Neural progenitor cell (in vitro differentiated cells): ENCODE data around the gene NUP35. TPM values are rescaled to one million over a fixed set of nuclear protein-coding genes. Genes with fewer than 3 reads are reported as not detected.

Experiments
- DNase-seq: peaks from one replicate; pipeline ENCODE4 v3.0.0-alpha.2; 2016; ENCODE audit warnings: low spot score
- H2AFZ ChIP-seq: fragments of 200-600 bp; sonication (generic); replicated peaks from 2 replicates; pipeline ENCODE4 v1.6.1; 2016; ENCODE audit warnings: antibody characterized with exemption
- H3F3A ChIP-seq: fragments of 200-600 bp; sonication (generic); 2 replicates; pipeline ENCODE4 v1.6.1; 2016; ENCODE audit warnings: antibody characterized with exemption, low read depth
- H3K27ac ChIP-seq: fragments of 200-600 bp; sonication (generic); 2 replicates; pipeline ENCODE4 v1.5.1; 2016; ENCODE audit warnings: mild to moderate bottlenecking
- H3K27me3 ChIP-seq: fragments of 200-600 bp; sonication (generic); 2 replicates; pipeline ENCODE4 v1.6.1; 2016; ENCODE audit warnings: mild to moderate bottlenecking, moderate library complexity
- H3K36me3 ChIP-seq: fragments of 200-600 bp; sonication (generic); 2 replicates; pipeline ENCODE4 v1.5.1; 2016
- H3K4me1 ChIP-seq: fragments of 200-600 bp; sonication (generic); 2 replicates; pipeline ENCODE4 v1.6.1; 2016; ENCODE audit warnings: mixed run types
- H3K4me2 ChIP-seq: fragments of 200-600 bp; sonication (generic); 2 replicates; pipeline ENCODE4 v1.6.1; 2016
- H3K4me3 ChIP-seq: fragments of 200-600 bp; sonication (generic); 2 replicates; pipeline ENCODE4 v1.5.1; 2016
- H3K79me2 ChIP-seq: fragments of 200-600 bp; sonication (generic); 2 replicates; pipeline ENCODE4 v1.6.1; 2016; ENCODE audit warnings: low read depth
- H3K9ac ChIP-seq: fragments of 200-600 bp; sonication (generic); 2 replicates; pipeline ENCODE4 v1.6.1; 2016
- H3K9me3 ChIP-seq: fragments of 200-600 bp; sonication (generic); 2 replicates; pipeline ENCODE4 v1.5.1; 2016; ENCODE audit warnings: low read depth
- H4K20me1 ChIP-seq: fragments of 200-600 bp; sonication (generic); 2 replicates; pipeline ENCODE4 v1.6.1; 2016; ENCODE audit warnings: low read depth
- H3K27ac Mint-ChIP-seq: 3 replicates; pipeline ENCODE4 v1.8.0; 2021; ENCODE audit warnings: mixed read lengths
- H3K27me3 Mint-ChIP-seq: 2 replicates; pipeline ENCODE4 v1.8.0; 2022; ENCODE audit warnings: low read depth, mild to moderate bottlenecking, inconsistent platforms, moderate library complexity, mixed read lengths; ENCODE audit not compliant: insufficient read depth
- H3K36me3 Mint-ChIP-seq: 3 replicates; pipeline ENCODE4 v1.8.0; 2021; ENCODE audit warnings: mixed read lengths
- H3K4me1 Mint-ChIP-seq: 3 replicates; pipeline ENCODE4 v1.8.0; 2021; ENCODE audit warnings: mixed read lengths
- H3K4me3 Mint-ChIP-seq: 3 replicates; pipeline ENCODE4 v1.8.0; 2021; ENCODE audit warnings: mild to moderate bottlenecking, moderate library complexity, mixed read lengths
- H3K9me3 Mint-ChIP-seq: 3 replicates; pipeline ENCODE4 v1.8.0; 2020; ENCODE audit warnings: mixed read lengths
- CTCF ChIP-seq: fragments of 200-600 bp; sonication (generic); IDR thresholded peaks from 2 replicates; pipeline ENCODE4 v1.5.1; 2017; ENCODE audit warnings: antibody characterized with exemption, mild to moderate bottlenecking
- EZH2 ChIP-seq: fragments of 200-600 bp; sonication (generic); IDR thresholded peaks from 2 replicates; pipeline ENCODE4 v1.6.1; 2017; ENCODE audit warnings: antibody characterized with exemption, mild to moderate bottlenecking, moderate library complexity
- EZH2phosphoT487 ChIP-seq: fragments of 200-600 bp; sonication (generic); IDR thresholded peaks from 2 replicates; pipeline ENCODE4 v1.6.1; 2017; ENCODE audit warnings: antibody characterized with exemption
- total RNA-seq: library from RNA; depleted of rRNA; stranded (reverse); fragments of >200 nt; gene quantifications from 2 replicates; pipeline ENCODE4 v1.2.3, GENCODE V29; 2015; ENCODE audit warnings: low replicate concordance

NUP35 gene
- total RNA-seq, 1 donor from 2014 or later = 53.3 TPM

DNA sequence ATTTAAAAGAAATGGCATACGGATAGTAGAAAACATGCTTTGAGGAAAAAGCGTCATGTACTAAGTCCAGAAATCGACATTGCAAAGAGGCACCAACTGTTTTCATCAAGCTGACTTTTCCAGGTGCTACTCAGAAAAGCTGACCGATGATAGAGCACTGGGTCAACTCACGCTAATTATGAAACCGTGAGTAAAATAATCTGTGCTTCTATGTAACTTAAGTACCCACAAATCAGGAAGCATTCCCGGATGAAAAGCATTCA, 353 bp upstream of the NUP35 start:
- no peak for DNase-seq
- Histone ChIP-seq H3F3A (peaks cover 8% of the 10 kb centered on the region), H3K36me3 (no peaks in the 10 kb centered on the region), H3K79me2 (peaks cover 46% of the 10 kb centered on the region), H3K4me3 (peak overlapping the region; percentile 81), H3K4me2 (peak overlapping the region; percentile 95), H2AFZ (peak overlapping the region; percentile 96), H3K9me3 (no peaks in the 10 kb centered on the region), H4K20me1 (no peaks in the 10 kb centered on the region), H3K9ac (peak overlapping the region; percentile 40), H3K27me3 (no peaks in the 10 kb centered on the region), H3K27ac (no peak overlapping the region), H3K4me1 (peaks cover 18% of the 10 kb centered on the region)
- H3K36me3 Mint-ChIP-seq = no peaks in the 10 kb centered on the region
- H3K9me3 Mint-ChIP-seq = no peaks in the 10 kb centered on the region
- peaks cover 23% of the 10 kb centered on the region for H3K4me1 Mint-ChIP-seq
- peak overlapping the region; percentile 96 for H3K27ac Mint-ChIP-seq
- no peaks in the 10 kb centered on the region for H3K27me3 Mint-ChIP-seq
- peak overlapping the region; percentile 96 for H3K4me3 Mint-ChIP-seq
- TF ChIP-seq EZH2 (no peak), CTCF (no peak), EZH2phosphoT487 (no peak)

- H3K9ac ChIP-seq = peak overlapping the region; percentile 49
- no peaks in the 10 kb centered on the region for H4K20me1 ChIP-seq
- H3K36me3 ChIP-seq = no peaks in the 10 kb centered on the region
- peaks cover 23% of the 10 kb centered on the region for H3K4me1 Mint-ChIP-seq
- H3K79me2 ChIP-seq = peaks cover 57% of the 10 kb centered on the region
- peak overlapping the region; percentile 96 for H3K27ac Mint-ChIP-seq
- H3K27me3 ChIP-seq = no peaks in the 10 kb centered on the region
- peak overlapping the region; percentile 95 for H3K4me2 ChIP-seq
- peak overlapping the region; percentile 96 for H3K4me3 Mint-ChIP-seq
- no peaks in the 10 kb centered on the region for H3K36me3 Mint-ChIP-seq
- H3F3A ChIP-seq = peaks cover 8% of the 10 kb centered on the region
- H3K9me3 ChIP-seq = no peaks in the 10 kb centered on the region
- TF ChIP-seq EZH2 (no peak), EZH2phosphoT487 (no peak), CTCF (no peak)
- DNase-seq = no peak
- H3K4me1 ChIP-seq = peaks cover 18% of the 10 kb centered on the region
- H3K4me3 ChIP-seq = peak overlapping the region; percentile 81
- H3K27ac ChIP-seq = no peak overlapping the region
- H3K27me3 Mint-ChIP-seq = no peaks in the 10 kb centered on the region
- H3K9me3 Mint-ChIP-seq = no peaks in the 10 kb centered on the region
- H2AFZ ChIP-seq = no peak overlapping the region
These were observed 663 bp downstream of the NUP35 start for GRCh38 chr2:183124957-183125255.

GRCh38 chr2:183125659-183126341, 1.6 kb downstream of the NUP35 start:
- DNase-seq = no peak
- Histone ChIP-seq H3K4me2 (peak overlapping the region; percentile 95), H2AFZ (no peak overlapping the region), H3K4me1 (peaks cover 18% of the 10 kb centered on the region), H3K9me3 (no peaks in the 10 kb centered on the region), H3F3A (peaks cover 8% of the 10 kb centered on the region), H3K36me3 (no peaks in the 10 kb centered on the region), H3K79me2 (peaks cover 65% of the 10 kb centered on the region), H3K27me3 (no peaks in the 10 kb centered on the region), H3K27ac (no peak overlapping the region), H4K20me1 (peaks cover under 1% of the 10 kb centered on the region), H3K4me3 (peak overlapping the region; percentile 81), H3K9ac (no peak overlapping the region)
- TF ChIP-seq EZH2 (no peak), EZH2phosphoT487 (no peak), CTCF (no peak)
- H3K4me1 Mint-ChIP-seq = peaks cover 23% of the 10 kb centered on the region
- H3K36me3 Mint-ChIP-seq = no peaks in the 10 kb centered on the region
- H3K4me3 Mint-ChIP-seq = peak overlapping the region; percentile 96
- no peaks in the 10 kb centered on the region for H3K27me3 Mint-ChIP-seq
- H3K9me3 Mint-ChIP-seq = no peaks in the 10 kb centered on the region
- H3K27ac Mint-ChIP-seq = peak overlapping the region; percentile 21
